ENCODE results near the gene ACSF2.

The ACSF2 gene

GRCh38 chr17:50519141-50519834 is 93.3 kb downstream of the ACSF2 start:
- H3K9me2 ChIP-seq (replicated peaks; ENCODE audit: insufficient read depth, low read length) = no peaks in the 10 kb centered on the region
- H3F3A ChIP-seq (ENCODE audit: insufficient read depth) = no peaks in the 10 kb centered on the region
- no peaks in the 10 kb centered on the region for H4K20me1 ChIP-seq (ENCODE audit: low read depth, low read length)
- TF ChIP-seq, protein P1, sequence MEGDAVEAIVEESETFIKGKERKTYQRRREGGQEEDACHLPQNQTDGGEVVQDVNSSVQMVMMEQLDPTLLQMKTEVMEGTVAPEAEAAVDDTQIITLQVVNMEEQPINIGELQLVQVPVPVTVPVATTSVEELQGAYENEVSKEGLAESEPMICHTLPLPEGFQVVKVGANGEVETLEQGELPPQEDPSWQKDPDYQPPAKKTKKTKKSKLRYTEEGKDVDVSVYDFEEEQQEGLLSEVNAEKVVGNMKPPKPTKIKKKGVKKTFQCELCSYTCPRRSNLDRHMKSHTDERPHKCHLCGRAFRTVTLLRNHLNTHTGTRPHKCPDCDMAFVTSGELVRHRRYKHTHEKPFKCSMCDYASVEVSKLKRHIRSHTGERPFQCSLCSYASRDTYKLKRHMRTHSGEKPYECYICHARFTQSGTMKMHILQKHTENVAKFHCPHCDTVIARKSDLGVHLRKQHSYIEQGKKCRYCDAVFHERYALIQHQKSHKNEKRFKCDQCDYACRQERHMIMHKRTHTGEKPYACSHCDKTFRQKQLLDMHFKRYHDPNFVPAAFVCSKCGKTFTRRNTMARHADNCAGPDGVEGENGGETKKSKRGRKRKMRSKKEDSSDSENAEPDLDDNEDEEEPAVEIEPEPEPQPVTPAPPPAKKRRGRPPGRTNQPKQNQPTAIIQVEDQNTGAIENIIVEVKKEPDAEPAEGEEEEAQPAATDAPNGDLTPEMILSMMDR (IDR thresholded peaks at IDR 0.05; ENCODE audit: insufficient read depth, low read length, poor library complexity, severe bottlenecking) = no peak
- TF ChIP-seq EZH2phosphoT487 (conservative IDR thresholded peaks at IDR 0.05; ENCODE audit: low read length) = no peak
- no peak overlapping the region for H2AFZ ChIP-seq (ENCODE audit: low read depth, low read length, severe bottlenecking)
- no peaks in the 10 kb centered on the region for H3K9me3 ChIP-seq (ENCODE audit: insufficient read depth, low read length)
- H3K4me2 ChIP-seq (ENCODE audit: low read depth, low read length, poor library complexity, severe bottlenecking) = no peak overlapping the region
- no peaks in the 10 kb centered on the region for H3K27me3 ChIP-seq (ENCODE audit: low read length)
- no peak overlapping the region for H3K4me3 ChIP-seq (ENCODE audit: insufficient read depth, low read length, poor library complexity, severe bottlenecking)
- H3K36me3 ChIP-seq (ENCODE audit: low read length) = no peaks in the 10 kb centered on the region
- H3K9ac ChIP-seq (ENCODE audit: low read length) = no peak overlapping the region
- no peaks in the 10 kb centered on the region for H3K79me2 ChIP-seq (ENCODE audit: insufficient read depth, low read length)
- H3K27ac ChIP-seq (ENCODE audit: low read depth, low read length) = no peak overlapping the region

- H3K79me2 ChIP-seq (ENCODE audit: insufficient read depth, low read length) = no peaks in the 10 kb centered on the region
- H3K9me3 ChIP-seq (ENCODE audit: insufficient read depth, low read length) = no peaks in the 10 kb centered on the region
- H3K27me3 ChIP-seq (ENCODE audit: low read length) = no peaks in the 10 kb centered on the region
- no peak overlapping the region for H3K4me3 ChIP-seq (ENCODE audit: insufficient read depth, low read length, poor library complexity, severe bottlenecking)
- no peaks in the 10 kb centered on the region for H3F3A ChIP-seq (ENCODE audit: insufficient read depth)
- H3K27ac ChIP-seq (ENCODE audit: low read depth, low read length) = no peak overlapping the region
- no peak overlapping the region for H2AFZ ChIP-seq (ENCODE audit: low read depth, low read length, severe bottlenecking)
- no peaks in the 10 kb centered on the region for H3K9me2 ChIP-seq (replicated peaks; ENCODE audit: insufficient read depth, low read length)
- H3K4me2 ChIP-seq (ENCODE audit: low read depth, low read length, poor library complexity, severe bottlenecking) = no peak overlapping the region
- H3K36me3 ChIP-seq (ENCODE audit: low read length) = no peaks in the 10 kb centered on the region
- H3K9ac ChIP-seq (ENCODE audit: low read length) = no peak overlapping the region
- no peak for TF ChIP-seq EZH2phosphoT487 (conservative IDR thresholded peaks at IDR 0.05; ENCODE audit: low read length)
- TF ChIP-seq, protein P1 (IDR thresholded peaks at IDR 0.05; ENCODE audit: insufficient read depth, low read length, poor library complexity, severe bottlenecking) = no peak
- no peaks in the 10 kb centered on the region for H4K20me1 ChIP-seq (ENCODE audit: low read depth, low read length)
These were observed 94.5 kb downstream of the ACSF2 start for GRCh38 chr17:50520483-50520882.

DNA sequence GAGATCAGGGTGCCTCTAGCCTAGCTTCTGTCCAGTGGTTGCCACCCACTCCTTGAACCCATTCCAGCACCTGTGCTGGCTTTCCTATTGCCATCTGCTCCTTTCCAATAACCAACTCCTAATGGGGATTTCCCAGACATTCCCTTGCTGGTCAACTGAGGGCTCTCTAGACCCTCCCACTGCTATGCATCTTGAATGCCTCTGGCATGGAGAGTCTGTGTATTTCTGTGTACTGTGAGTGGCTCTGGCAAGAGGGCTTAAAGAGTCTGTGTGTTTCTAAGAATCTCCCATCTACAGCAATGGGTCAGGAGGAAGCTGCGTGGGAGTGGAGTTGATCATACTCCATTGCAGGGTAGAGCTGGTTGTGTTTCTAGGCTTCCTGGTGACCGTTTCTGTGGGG is 95.5 kb downstream of the ACSF2 start:
- no peak for TF ChIP-seq EZH2phosphoT487 (conservative IDR thresholded peaks at IDR 0.05; ENCODE audit: low read length)
- TF ChIP-seq, protein P1 (IDR thresholded peaks at IDR 0.05; ENCODE audit: insufficient read depth, low read length, poor library complexity, severe bottlenecking) = no peak
- Histone ChIP-seq H3K27me3 (ENCODE audit: low read length) (no peaks in the 10 kb centered on the region), H2AFZ (ENCODE audit: low read depth, low read length, severe bottlenecking) (no peak overlapping the region), H3K27ac (ENCODE audit: low read depth, low read length) (no peak overlapping the region), H3K4me3 (ENCODE audit: insufficient read depth, low read length, poor library complexity, severe bottlenecking) (no peak overlapping the region), H4K20me1 (ENCODE audit: low read depth, low read length) (no peaks in the 10 kb centered on the region), H3K4me2 (ENCODE audit: low read depth, low read length, poor library complexity, severe bottlenecking) (no peak overlapping the region), H3K9me2 (replicated peaks; ENCODE audit: insufficient read depth, low read length) (no peaks in the 10 kb centered on the region), H3K79me2 (ENCODE audit: insufficient read depth, low read length) (no peaks in the 10 kb centered on the region), H3K36me3 (ENCODE audit: low read length) (no peaks in the 10 kb centered on the region), H3K9me3 (ENCODE audit: insufficient read depth, low read length) (no peaks in the 10 kb centered on the region), H3F3A (ENCODE audit: insufficient read depth) (no peaks in the 10 kb centered on the region), H3K9ac (ENCODE audit: low read length) (no peak overlapping the region)

Data from SU-DHL-6 (cell line).